ENCODE measurements around the gene COG7. TPM values are rescaled to one million over a fixed set of nuclear protein-coding genes. Genes with fewer than 3 reads are reported as not detected.

COG7 gene
- total RNA-seq, 1 donor from 2014 or later, result 21.4 TPM

DNA sequence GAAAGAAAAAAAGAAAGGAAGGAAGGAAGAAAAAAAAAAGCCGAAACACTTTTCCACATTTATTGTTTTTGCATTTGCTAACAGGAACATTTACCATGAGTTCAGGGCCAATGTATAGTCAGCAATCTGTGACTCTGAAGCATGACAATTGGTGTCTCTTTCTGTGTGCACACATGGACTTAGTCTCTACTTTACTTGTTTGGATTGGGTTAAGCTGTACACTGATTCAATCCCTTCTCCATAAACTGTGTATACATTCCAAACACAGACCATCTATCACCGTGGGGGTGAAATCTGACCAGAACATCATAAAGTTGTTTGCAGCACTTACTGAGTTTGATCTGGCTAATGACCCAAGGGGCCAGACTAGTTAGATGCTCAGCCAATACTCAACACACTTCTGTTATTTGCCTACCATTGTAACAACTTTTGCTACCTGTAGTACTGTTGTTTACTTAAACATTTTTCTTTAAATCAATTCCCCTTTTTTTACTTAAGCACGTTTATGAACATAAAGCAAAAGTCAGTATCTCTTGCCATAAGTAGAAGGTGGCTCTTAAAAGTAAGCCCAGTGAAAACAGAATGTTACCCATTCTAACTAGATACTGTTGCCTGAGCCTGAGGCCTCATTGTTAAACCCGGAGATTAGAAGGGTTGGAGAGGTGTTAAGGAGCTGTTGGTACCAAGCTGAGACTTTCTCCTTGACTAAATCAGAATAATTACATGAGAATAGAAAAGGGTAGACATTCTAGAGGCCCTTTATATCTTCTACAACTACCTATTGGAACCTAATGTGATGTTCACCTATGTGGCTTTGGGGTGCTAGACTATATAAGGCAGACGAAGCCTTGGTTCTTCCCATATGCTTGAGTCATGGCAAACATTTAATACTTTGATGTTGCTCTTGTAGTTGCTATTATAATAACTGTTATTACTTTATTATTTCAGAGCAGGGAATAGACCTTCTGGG is 109.1 kb downstream of the COG7 start:
- intact Hi-C loops (cut with DNase I), result no loop called here
- no peak overlapping the region for H3K4me3 ChIP-seq
- no peaks in the 10 kb centered on the region for H3K27me3 ChIP-seq
- H3K4me1 ChIP-seq, result no peaks in the 10 kb centered on the region
- TF ChIP-seq POLR2A (IDR thresholded peaks at IDR 0.05) (no peak), POLR2AphosphoS5 (IDR thresholded peaks at IDR 0.05; ENCODE audit: insufficient read depth in 1 of 2, low read depth in 1 of 2) (no peak)
- TF ChIP-seq, protein P1, sequence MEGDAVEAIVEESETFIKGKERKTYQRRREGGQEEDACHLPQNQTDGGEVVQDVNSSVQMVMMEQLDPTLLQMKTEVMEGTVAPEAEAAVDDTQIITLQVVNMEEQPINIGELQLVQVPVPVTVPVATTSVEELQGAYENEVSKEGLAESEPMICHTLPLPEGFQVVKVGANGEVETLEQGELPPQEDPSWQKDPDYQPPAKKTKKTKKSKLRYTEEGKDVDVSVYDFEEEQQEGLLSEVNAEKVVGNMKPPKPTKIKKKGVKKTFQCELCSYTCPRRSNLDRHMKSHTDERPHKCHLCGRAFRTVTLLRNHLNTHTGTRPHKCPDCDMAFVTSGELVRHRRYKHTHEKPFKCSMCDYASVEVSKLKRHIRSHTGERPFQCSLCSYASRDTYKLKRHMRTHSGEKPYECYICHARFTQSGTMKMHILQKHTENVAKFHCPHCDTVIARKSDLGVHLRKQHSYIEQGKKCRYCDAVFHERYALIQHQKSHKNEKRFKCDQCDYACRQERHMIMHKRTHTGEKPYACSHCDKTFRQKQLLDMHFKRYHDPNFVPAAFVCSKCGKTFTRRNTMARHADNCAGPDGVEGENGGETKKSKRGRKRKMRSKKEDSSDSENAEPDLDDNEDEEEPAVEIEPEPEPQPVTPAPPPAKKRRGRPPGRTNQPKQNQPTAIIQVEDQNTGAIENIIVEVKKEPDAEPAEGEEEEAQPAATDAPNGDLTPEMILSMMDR (IDR thresholded peaks at IDR 0.05), result no peak
- no peaks in the 10 kb centered on the region for H3K36me3 ChIP-seq
- no peaks in the 10 kb centered on the region for H3K9me3 ChIP-seq
- no peak overlapping the region for H3K27ac ChIP-seq
- no peak for DNase-seq (ENCODE audit: extremely low spot score in 2 of 2)

GRCh38 chr16:23342083-23342640 is 110.8 kb downstream of the COG7 start:
- H3K4me1 ChIP-seq, result no peaks in the 10 kb centered on the region
- no peak overlapping the region for H3K4me3 ChIP-seq
- no peak for TF ChIP-seq POLR2A (IDR thresholded peaks at IDR 0.05)
- TF ChIP-seq, protein P1 (IDR thresholded peaks at IDR 0.05), result no peak
- TF ChIP-seq POLR2AphosphoS5 (IDR thresholded peaks at IDR 0.05; ENCODE audit: insufficient read depth in 1 of 2, low read depth in 1 of 2), result no peak
- no peaks in the 10 kb centered on the region for H3K9me3 ChIP-seq
- no peaks in the 10 kb centered on the region for H3K27me3 ChIP-seq
- DNase-seq (ENCODE audit: extremely low spot score in 2 of 2), result no peak
- no peak overlapping the region for H3K27ac ChIP-seq
- intact Hi-C loops (cut with DNase I), result no loop called here
- no peaks in the 10 kb centered on the region for H3K36me3 ChIP-seq

DNA sequence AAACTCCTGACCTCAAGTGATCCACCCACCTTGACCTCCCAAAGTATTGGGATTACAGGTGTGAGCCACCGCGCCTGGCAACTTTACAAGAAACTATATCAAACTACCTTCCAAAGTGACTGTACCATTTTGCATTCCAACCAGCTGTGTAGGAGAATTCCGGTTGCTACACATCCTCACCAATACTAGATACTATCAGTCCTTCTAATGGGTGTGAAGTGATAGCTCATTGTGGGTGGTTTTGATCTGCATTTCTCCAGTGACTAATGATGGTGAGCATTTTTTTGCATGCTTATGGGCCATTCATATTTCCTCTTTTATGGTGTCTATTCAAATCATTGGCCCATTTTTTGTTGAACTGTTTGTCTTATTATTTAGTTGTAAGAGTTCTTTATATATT is 113.2 kb downstream of the COG7 start:
- DNase-seq (ENCODE audit: extremely low spot score in 2 of 2), result no peak
- Histone ChIP-seq H3K9me3 (no peaks in the 10 kb centered on the region), H3K27ac (no peak overlapping the region), H3K27me3 (no peaks in the 10 kb centered on the region), H3K4me1 (no peaks in the 10 kb centered on the region), H3K36me3 (no peaks in the 10 kb centered on the region), H3K4me3 (no peak overlapping the region)
- intact Hi-C loops (cut with DNase I), result no loop called here
- TF ChIP-seq POLR2A (IDR thresholded peaks at IDR 0.05) (no peak), POLR2AphosphoS5 (IDR thresholded peaks at IDR 0.05; ENCODE audit: insufficient read depth in 1 of 2, low read depth in 1 of 2) (no peak)
- TF ChIP-seq, protein P1 (IDR thresholded peaks at IDR 0.05), result no peak

Small RNA genes lying within 50 kb of the gene (small RNA-seq; reads per million reads assigned to genes)
- not detected for gene RF00072

Other genes starting within 250 kb of the COG7 start
- gene SCNN1B, start 150.9 kb downstream of the COG7 start, total RNA-seq, result 76.9 TPM
- 39.0 TPM for gene GGA2, start 57.3 kb upstream of the COG7 start, total RNA-seq
- gene EARS2, start 104.2 kb upstream of the COG7 start, total RNA-seq, result 46.7 TPM
- 57.2 TPM for gene UBFD1, start 104.5 kb upstream of the COG7 start, total RNA-seq
- gene NDUFAB1, start 143.1 kb upstream of the COG7 start, total RNA-seq, result 68.8 TPM
- gene PALB2, start 188.1 kb upstream of the COG7 start, total RNA-seq, result 10.1 TPM
- 23.6 TPM for gene DCTN5, start 188.3 kb upstream of the COG7 start, total RNA-seq
- gene PLK1, start 225.7 kb upstream of the COG7 start, total RNA-seq, result 8.1 TPM

All from vagina (tissue), 2 donors.